Calu3 (cell line): ENCODE data around the gene CRB2. TPM values are rescaled to one million over a fixed set of nuclear protein-coding genes. Genes with fewer than 3 reads are reported as not detected.

ENCODE experiments used
- BruUV-seq: library from RNA; stranded (reverse); fragments of 400-500 nt; replicated peaks from 2 replicates; lab custom pipeline; 2021; lab: Mats Ljungman, UMichigan
- CTCF ChIA-PET: fragments of 300-600 bp; sonication (Branson Sonifier 250); formaldehyde crosslinking; loops from one replicate; lab custom pipeline; 2022; ENCODE audit warnings: antibody characterized with exemption; lab: Charles Lee
- DNase-seq: peaks from one replicate; pipeline ENCODE4 v3.0.0; 2022
- H3K27ac Mint-ChIP-seq: one replicate; pipeline ENCODE4 v1.8.0; 2022; ENCODE audit warnings: mixed read lengths; ENCODE audit not compliant: unreplicated experiment
- H3K27me3 Mint-ChIP-seq: one replicate; pipeline ENCODE4 v1.8.0; 2022; ENCODE audit warnings: mixed read lengths; ENCODE audit not compliant: unreplicated experiment
- H3K36me3 Mint-ChIP-seq: one replicate; pipeline ENCODE4 v1.8.0; 2022; ENCODE audit warnings: mild to moderate bottlenecking, moderate library complexity, mixed read lengths; ENCODE audit not compliant: insufficient read depth, unreplicated experiment
- H3K4me1 Mint-ChIP-seq: one replicate; pipeline ENCODE4 v1.8.0; 2022; ENCODE audit warnings: mild to moderate bottlenecking, low read depth, mixed read lengths; ENCODE audit not compliant: unreplicated experiment
- H3K4me3 Mint-ChIP-seq: one replicate; pipeline ENCODE4 v1.8.0; 2022; ENCODE audit warnings: mild to moderate bottlenecking, low read depth, moderate library complexity, mixed read lengths; ENCODE audit not compliant: unreplicated experiment
- H3K9me3 Mint-ChIP-seq: one replicate; pipeline ENCODE4 v1.8.0; 2022; ENCODE audit warnings: low read depth, mixed read lengths; ENCODE audit not compliant: unreplicated experiment
- CTCF ChIP-seq: fragments of 200-600 bp; IDR thresholded peaks from one replicate; pipeline ENCODE4 v1.8.0; 2022; ENCODE audit warnings: antibody characterized with exemption; ENCODE audit not compliant: unreplicated experiment
- intact Hi-C: fragments of 100-400 bp; cut with micrococcal nuclease; formaldehyde crosslinking; loops from one replicate; pipeline ENCODE4 v1.10.0; 2022; ENCODE audit not compliant: unreplicated experiment
- total RNA-seq: library from RNA; stranded (reverse); gene quantifications from 2 replicates; pipeline ENCODE4 v1.2.3, GENCODE V29; 2022

Gene CRB2
- total RNA-seq, 1 experiment from 2014 or later, result not detected

GRCh38 chr9:123346826-123347225 is 9.2 kb upstream of the CRB2 start:
- no TSS peak for BruUV-seq
- CTCF ChIA-PET, result no interaction called here
- H3K4me1 Mint-ChIP-seq, result no peaks in the 10 kb centered on the region
- no peak overlapping the region for H3K27ac Mint-ChIP-seq
- no peak for TF ChIP-seq CTCF
- no peaks in the 10 kb centered on the region for H3K9me3 Mint-ChIP-seq
- DNase-seq, result no peak
- intact Hi-C loops, result no loop called here
- H3K27me3 Mint-ChIP-seq, result peaks cover 16% of the 10 kb centered on the region
- H3K36me3 Mint-ChIP-seq, result no peaks in the 10 kb centered on the region
- H3K4me3 Mint-ChIP-seq, result no peak overlapping the region

- Mint-ChIP-seq H3K27me3 (peaks cover 20% of the 10 kb centered on the region), H3K9me3 (no peaks in the 10 kb centered on the region), H3K27ac (no peak overlapping the region), H3K4me1 (no peaks in the 10 kb centered on the region), H3K36me3 (peaks cover under 1% of the 10 kb centered on the region), H3K4me3 (no peak overlapping the region)
- CTCF ChIA-PET, result no interaction called here
- BruUV-seq, result no TSS peak
- intact Hi-C loops, result loop anchor here (2.0 kb wide), 1 partner anchor 245 kb away; no protein-coding TSS in a partner anchor
- DNase-seq, result no peak
- TF ChIP-seq CTCF, result no peak
Measured at GRCh38 chr9:123347289-123348060, 8.5 kb upstream of the CRB2 start.

GRCh38 chr9:123348317-123348992 is 7.5 kb upstream of the CRB2 start:
- no peak for TF ChIP-seq CTCF
- H3K27ac Mint-ChIP-seq, result no peak overlapping the region
- DNase-seq, result no peak
- intact Hi-C loops, result loop anchor here (2.0 kb wide), 1 partner anchor 246 kb away; no protein-coding TSS in a partner anchor
- peaks cover 6% of the 10 kb centered on the region for H3K36me3 Mint-ChIP-seq
- no peak overlapping the region for H3K4me3 Mint-ChIP-seq
- peaks cover 30% of the 10 kb centered on the region for H3K27me3 Mint-ChIP-seq
- H3K4me1 Mint-ChIP-seq, result no peaks in the 10 kb centered on the region
- no peaks in the 10 kb centered on the region for H3K9me3 Mint-ChIP-seq
- BruUV-seq, result no TSS peak
- CTCF ChIA-PET, result interaction anchor here (1.4 to 2.3 kb wide), 2 partner anchors 21 to 247 kb away, joined by 3 to 14 read pairs; no protein-coding TSS in a partner anchor

- Mint-ChIP-seq H3K9me3 (no peaks in the 10 kb centered on the region), H3K27ac (no peak overlapping the region), H3K4me1 (no peaks in the 10 kb centered on the region), H3K27me3 (peaks cover 36% of the 10 kb centered on the region), H3K4me3 (no peak overlapping the region), H3K36me3 (peaks cover 6% of the 10 kb centered on the region)
- no TSS peak for BruUV-seq
- intact Hi-C loops, result loop anchor here (2.0 kb wide), 1 partner anchor 246 kb away; no protein-coding TSS in a partner anchor
- CTCF ChIA-PET, result interaction anchor here (1.1 to 2.3 kb wide), 3 partner anchors 21 to 247 kb away, joined by 3 to 14 read pairs (median 3); no protein-coding TSS in a partner anchor
- DNase-seq, result no peak
- TF ChIP-seq CTCF, result no peak
Measured at GRCh38 chr9:123349033-123349432, 7.0 kb upstream of the CRB2 start.
